ENCODE data around the gene ZNF428. TPM values are rescaled to one million over a fixed set of nuclear protein-coding genes. Genes with fewer than 3 reads are reported as not detected.

ZNF428 gene
- total RNA-seq, 2 donors from 2014 or later = 21.5 to 27.4 TPM

DNA sequence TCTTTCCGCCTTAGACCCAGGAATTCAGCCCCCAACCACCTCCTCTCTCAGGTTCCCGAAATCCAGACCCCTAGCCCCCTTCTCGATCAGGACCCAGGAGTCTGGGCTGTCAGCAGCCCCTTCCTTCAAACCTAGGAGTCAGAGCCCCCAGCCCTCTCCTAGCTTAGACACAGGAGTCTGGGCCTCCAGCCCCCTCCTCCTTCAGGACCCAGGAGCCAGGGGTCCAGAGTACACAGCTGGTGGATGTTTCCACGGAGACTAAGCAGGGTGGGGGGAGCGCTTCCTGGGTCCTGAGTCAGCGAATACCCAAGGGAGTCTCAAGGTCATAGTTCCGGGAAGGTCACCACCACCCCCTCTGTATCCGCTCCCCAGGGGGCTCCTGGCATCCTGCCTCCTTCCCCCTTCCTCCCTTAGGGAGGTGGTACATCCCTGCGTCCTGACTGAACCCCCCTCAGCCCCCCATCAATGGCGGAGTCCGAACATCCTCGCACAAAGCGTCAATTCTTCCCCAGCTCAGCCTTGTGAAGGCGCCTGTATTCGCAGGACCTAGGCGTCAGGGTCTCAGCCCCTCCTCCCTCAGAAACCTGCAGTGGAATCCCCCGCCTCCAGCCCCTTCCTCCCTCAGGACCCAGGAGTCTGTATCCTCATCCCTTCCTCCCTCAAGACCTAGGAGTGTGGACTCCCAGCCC is 15.6 kb upstream of the ZNF428 start:
- no peaks in the 10 kb centered on the region for H3K36me3 ChIP-seq
- H3K9ac ChIP-seq (ENCODE audit: low read depth in 2 of 2, low read length in 2 of 2) = no peak overlapping the region
- no peaks in the 10 kb centered on the region for H3K27me3 ChIP-seq
- intact Hi-C loops (cut with DNase I) = no loop called here
- no peaks in the 10 kb centered on the region for H3K9me3 ChIP-seq
- TF ChIP-seq, protein P1, sequence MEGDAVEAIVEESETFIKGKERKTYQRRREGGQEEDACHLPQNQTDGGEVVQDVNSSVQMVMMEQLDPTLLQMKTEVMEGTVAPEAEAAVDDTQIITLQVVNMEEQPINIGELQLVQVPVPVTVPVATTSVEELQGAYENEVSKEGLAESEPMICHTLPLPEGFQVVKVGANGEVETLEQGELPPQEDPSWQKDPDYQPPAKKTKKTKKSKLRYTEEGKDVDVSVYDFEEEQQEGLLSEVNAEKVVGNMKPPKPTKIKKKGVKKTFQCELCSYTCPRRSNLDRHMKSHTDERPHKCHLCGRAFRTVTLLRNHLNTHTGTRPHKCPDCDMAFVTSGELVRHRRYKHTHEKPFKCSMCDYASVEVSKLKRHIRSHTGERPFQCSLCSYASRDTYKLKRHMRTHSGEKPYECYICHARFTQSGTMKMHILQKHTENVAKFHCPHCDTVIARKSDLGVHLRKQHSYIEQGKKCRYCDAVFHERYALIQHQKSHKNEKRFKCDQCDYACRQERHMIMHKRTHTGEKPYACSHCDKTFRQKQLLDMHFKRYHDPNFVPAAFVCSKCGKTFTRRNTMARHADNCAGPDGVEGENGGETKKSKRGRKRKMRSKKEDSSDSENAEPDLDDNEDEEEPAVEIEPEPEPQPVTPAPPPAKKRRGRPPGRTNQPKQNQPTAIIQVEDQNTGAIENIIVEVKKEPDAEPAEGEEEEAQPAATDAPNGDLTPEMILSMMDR (IDR thresholded peaks at IDR 0.05) = no peak
- no peaks in the 10 kb centered on the region for H3K4me1 ChIP-seq
- H3K27ac ChIP-seq = no peak overlapping the region
- H3K4me3 ChIP-seq = no peak overlapping the region
- no peak for DNase-seq

GRCh38 chr19:43634506-43634871 is 15.1 kb upstream of the ZNF428 start:
- no peak for DNase-seq
- no peaks in the 10 kb centered on the region for H3K36me3 ChIP-seq
- intact Hi-C loops (cut with DNase I) = no loop called here
- H3K4me3 ChIP-seq = no peak overlapping the region
- H3K9me3 ChIP-seq = no peaks in the 10 kb centered on the region
- no peaks in the 10 kb centered on the region for H3K27me3 ChIP-seq
- TF ChIP-seq, protein P1 (IDR thresholded peaks at IDR 0.05) = no peak
- no peak overlapping the region for H3K27ac ChIP-seq
- no peak overlapping the region for H3K9ac ChIP-seq (ENCODE audit: low read depth in 2 of 2, low read length in 2 of 2)
- H3K4me1 ChIP-seq = no peaks in the 10 kb centered on the region

DNA sequence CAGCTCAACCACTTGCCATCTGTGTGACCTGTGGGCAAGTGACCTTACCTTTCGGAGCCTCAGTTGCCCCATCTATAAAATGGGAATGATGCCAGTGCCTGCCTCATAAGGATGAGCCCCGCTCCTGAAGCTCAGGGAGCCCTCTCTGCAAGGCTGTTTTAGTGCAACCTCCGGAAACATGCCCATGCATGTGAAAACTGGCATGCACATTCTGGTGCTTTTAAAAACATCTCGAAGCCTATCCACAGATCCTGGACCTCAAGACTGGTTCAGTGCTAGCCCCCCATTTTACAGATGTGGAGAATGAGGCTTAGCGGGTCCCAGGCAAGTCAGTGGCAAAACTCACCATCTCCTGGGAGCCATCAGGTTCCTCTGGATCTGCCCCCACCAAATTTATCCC is 14.6 kb upstream of the ZNF428 start:
- Histone ChIP-seq H3K9ac (ENCODE audit: low read depth in 2 of 2, low read length in 2 of 2) (no peak overlapping the region), H3K36me3 (no peaks in the 10 kb centered on the region), H3K4me3 (no peak overlapping the region), H3K4me1 (no peaks in the 10 kb centered on the region), H3K27me3 (no peaks in the 10 kb centered on the region), H3K27ac (no peak overlapping the region), H3K9me3 (no peaks in the 10 kb centered on the region)
- no peak for DNase-seq
- TF ChIP-seq, protein P1 (IDR thresholded peaks at IDR 0.05) = no peak
- intact Hi-C loops (cut with DNase I) = no loop called here

DNA sequence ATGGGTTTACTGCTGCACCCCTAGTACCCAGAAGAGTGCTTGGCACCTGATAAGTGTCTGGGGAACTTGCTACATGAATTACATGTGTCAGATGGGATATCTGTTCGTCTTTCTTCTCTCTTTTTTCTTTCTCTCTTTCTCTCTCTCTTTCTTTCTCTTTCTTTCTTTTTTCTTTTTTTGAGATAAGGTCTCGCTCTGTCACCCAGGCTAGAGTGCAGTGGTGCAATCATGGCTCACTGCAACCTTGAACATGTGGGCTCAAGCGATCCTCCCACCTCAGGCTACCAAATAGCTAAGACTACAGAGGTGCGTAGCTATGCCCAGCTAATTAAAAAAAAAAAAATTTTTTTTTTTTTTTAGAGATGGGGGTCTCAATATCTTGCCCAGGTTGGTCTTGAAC is 14.1 kb upstream of the ZNF428 start:
- Histone ChIP-seq H3K9me3 (no peaks in the 10 kb centered on the region), H3K36me3 (no peaks in the 10 kb centered on the region), H3K27ac (no peak overlapping the region), H3K9ac (ENCODE audit: low read depth in 2 of 2, low read length in 2 of 2) (no peak overlapping the region), H3K27me3 (no peaks in the 10 kb centered on the region), H3K4me1 (no peaks in the 10 kb centered on the region), H3K4me3 (no peak overlapping the region)
- no peak for DNase-seq
- TF ChIP-seq, protein P1 (IDR thresholded peaks at IDR 0.05) = no peak
- intact Hi-C loops (cut with DNase I) = no loop called here

- Histone ChIP-seq H3K4me3 (no peak overlapping the region), H3K27ac (no peak overlapping the region), H3K9ac (ENCODE audit: low read depth in 2 of 2, low read length in 2 of 2) (no peak overlapping the region), H3K27me3 (no peaks in the 10 kb centered on the region), H3K4me1 (no peaks in the 10 kb centered on the region), H3K9me3 (no peaks in the 10 kb centered on the region), H3K36me3 (no peaks in the 10 kb centered on the region)
- intact Hi-C loops (cut with DNase I) = no loop called here
- TF ChIP-seq, protein P1 (IDR thresholded peaks at IDR 0.05) = no peak
- no peak for DNase-seq
Observed at GRCh38 chr19:43631491-43631890, 12.1 kb upstream of the ZNF428 start.

Data from colonic mucosa (tissue), 4 donors.